K562 (cell line): ENCODE measurements around the gene SV2C. TPM values are rescaled to one million over a fixed set of nuclear protein-coding genes. Genes with fewer than 3 reads are reported as not detected.
A peak's percentile ranks its signal among the peaks of the same experiment; 100 is the strongest.

ENCODE experiments used
- ATAC-seq: fragments of 200-7000 bp; cut with Tn5 transposase; 3 replicates; pipeline ENCODE4 v1.9.1; 2020; ENCODE audit warnings: moderate library complexity
- BruUV-seq: library from RNA; stranded (reverse); fragments of 400-500 nt; replicated peaks from 2 replicates; lab custom pipeline; 2021; lab: Mats Ljungman, UMichigan
- CTCF ChIA-PET: fragments of 300-600 bp; formaldehyde crosslinking; extraction: SDS; loops from one replicate; lab custom pipeline; 2021; ENCODE audit warnings: low intra/inter-chr PET ratio; lab: Yijun Ruan, JAX
- POLR2A ChIA-PET: fragments of 300-600, 350-650 bp; sonication (Branson Sonifier 250); formaldehyde crosslinking; extraction: SDS; loops from one replicate; lab custom pipeline; 2021; ENCODE audit warnings: antibody characterized with exemption, inconsistent platforms; lab: Yijun Ruan, JAX
- DNase-seq, 4 experiments: peaks; one replicate each; pipeline versions ENCODE4 v3.0.0 to v3.0.0-alpha.2; 2011 to 2018; ENCODE audit warnings: low spot score in 3 of 4, mixed read lengths in 3 of 4; ENCODE audit errors: extremely low read depth in 1 of 4
- FAIRE-seq: peaks from 2 replicates; lab custom pipeline; 2011; peaks lifted over from hg19 to GRCh38; lab: Jason Lieb, UNC
- H2AFZ ChIP-seq: 2 replicates; pipeline ENCODE4 v1.6.0; 2011; ENCODE audit warnings: low read depth, low read length, control low read depth, inconsistent platforms
- H3K27ac ChIP-seq: fragments of 200-600 bp; 3 replicates; pipeline ENCODE4 v1.8.0; 2011; ENCODE audit warnings: low read depth, mild to moderate bottlenecking, control low read depth, inconsistent platforms, low read length, moderate library complexity, mixed read lengths; ENCODE audit errors: extremely low read depth
- H3K27me3 ChIP-seq, 2 experiments: fragments of 300-600 bp in 1 of 2; 2 replicates in 1 of 2; 3 replicates in 1 of 2; pipeline versions ENCODE4 v1.6.0 to v1.8.0; 2011; ENCODE audit warnings: inconsistent platforms in 2 of 2, low read length in 2 of 2, mild to moderate bottlenecking in 1 of 2, mixed read lengths in 1 of 2, moderate library complexity in 1 of 2; ENCODE audit not compliant: control insufficient read depth in 2 of 2, insufficient read depth in 2 of 2
- H3K36me3 ChIP-seq: fragments of 300-600 bp; 3 replicates; pipeline ENCODE4 v1.8.0; 2011; ENCODE audit warnings: mild to moderate bottlenecking, low read length, inconsistent platforms; ENCODE audit not compliant: control insufficient read depth, insufficient read depth
- H3K4me1 ChIP-seq, 2 experiments: fragments of 200-600 bp in 1 of 2; replicated peaks in 1 of 2; 2 replicates in 1 of 2; 3 replicates in 1 of 2; pipeline versions ENCODE4 v1.5.1 to v1.8.0; 2011; ENCODE audit warnings: inconsistent platforms in 2 of 2, low read length in 2 of 2, mild to moderate bottlenecking in 1 of 2, mixed read lengths in 1 of 2, moderate library complexity in 1 of 2; ENCODE audit not compliant: control insufficient read depth in 2 of 2, insufficient read depth in 2 of 2
- H3K4me2 ChIP-seq: 2 replicates; pipeline ENCODE4 v1.6.1; 2011; ENCODE audit warnings: low read length, control low read depth, inconsistent platforms, mixed read lengths; ENCODE audit not compliant: insufficient read depth
- H3K4me3 ChIP-seq: fragments of 200-600 bp; sonication (generic), shearing (Covaris generic); 2 replicates; pipeline ENCODE4 v1.5.1; 2016; ENCODE audit warnings: control low read depth, inconsistent platforms
- H3K79me2 ChIP-seq: fragments of 200-600 bp; 3 replicates; pipeline ENCODE4 v1.8.0; 2011; ENCODE audit warnings: low read length, inconsistent platforms; ENCODE audit not compliant: control insufficient read depth, insufficient read depth
- H3K9ac ChIP-seq, 2 experiments: 2 replicates each; pipeline versions ENCODE4 v1.6.0 to v1.6.1; 2011; ENCODE audit warnings: low read depth in 2 of 2, low read length in 2 of 2, control low read depth in 1 of 2, inconsistent platforms in 1 of 2, mild to moderate bottlenecking in 1 of 2, mixed read lengths in 1 of 2; ENCODE audit not compliant: insufficient read depth in 1 of 2
- H3K9me1 ChIP-seq: one replicate; pipeline ENCODE4 v1.6.0; 2011; ENCODE audit warnings: inconsistent platforms, mild to moderate bottlenecking, low read length, moderate library complexity; ENCODE audit not compliant: control insufficient read depth, insufficient read depth
- H3K9me3 ChIP-seq: replicated peaks from 2 replicates; pipeline ENCODE4 v1.5.1; 2011; ENCODE audit warnings: low read depth, low read length, inconsistent platforms; ENCODE audit not compliant: control insufficient read depth, insufficient read depth
- H4K20me1 ChIP-seq: replicated peaks from 2 replicates; pipeline ENCODE4 v1.6.1; 2011; ENCODE audit warnings: low read length, inconsistent platforms, mixed read lengths; ENCODE audit not compliant: control insufficient read depth, insufficient read depth
- C11orf30 ChIP-seq: fragments of 450-650 bp; IDR thresholded peaks from 2 replicates; pipeline ENCODE4 v1.6.1; 2016; ENCODE audit warnings: low read depth, mild to moderate bottlenecking
- ELK3 ChIP-seq: fragments of 450-650 bp; formaldehyde crosslinking; IDR thresholded peaks from 2 replicates; pipeline ENCODE4 v1.4.0; 2020; ENCODE audit warnings: mild to moderate bottlenecking
- GATAD2A ChIP-seq: fragments of 450-650 bp; IDR thresholded peaks from 2 replicates; pipeline ENCODE4 v1.6.1; 2017
- JUN ChIP-seq, 2 experiments: sonication (generic) in 1 of 2; formaldehyde crosslinking in 1 of 2; IDR thresholded peaks; 2 replicates each; pipeline versions ENCODE4 v1.6.1 to v1.8.0; 2012 to 2022; ENCODE audit warnings: borderline replicate concordance in 2 of 2, mild to moderate bottlenecking in 2 of 2, improper control_type of control experiment in 1 of 2, low read depth in 1 of 2, low read length in 1 of 2, missing genetic modification reagents in 1 of 2
- KLF1 ChIP-seq: fragments of 450-650 bp; IDR thresholded peaks from 2 replicates; pipeline ENCODE4 v1.6.1; 2016; ENCODE audit warnings: missing genetic modification characterization, missing compliant biosample characterization
- NFYB ChIP-seq: IDR thresholded peaks from 2 replicates; pipeline ENCODE4 v1.6.1; 2011; ENCODE audit warnings: mild to moderate bottlenecking, moderate library complexity; ENCODE audit not compliant: insufficient read length; ENCODE audit errors: extremely low read depth
- SRSF7 ChIP-seq: fragments of 200-400 bp; formaldehyde crosslinking; optimal IDR thresholded peaks from 2 replicates; pipeline ENCODE3; 2017; ENCODE audit warnings: mild to moderate bottlenecking, low read depth, low read length
- STAT5B ChIP-seq: fragments of 250-450 bp; sonication (Bioruptor Pico); IDR thresholded peaks from 2 replicates; pipeline ENCODE4 v1.8.0; 2021; ENCODE audit warnings: mild to moderate bottlenecking, inconsistent platforms
- TSC22D4 ChIP-seq: fragments of 450-650 bp; IDR thresholded peaks from 2 replicates; pipeline ENCODE4 v1.6.1; 2016; ENCODE audit warnings: missing genetic modification characterization, missing biosample characterization, control low read depth
- ZNF143 ChIP-seq: sonication (generic); formaldehyde crosslinking; IDR thresholded peaks from 2 replicates; pipeline ENCODE4 v1.9.0; 2022; ENCODE audit warnings: mild to moderate bottlenecking, missing genetic modification reagents
- ZNF282 ChIP-seq: sonication (generic); formaldehyde crosslinking; IDR thresholded peaks from 2 replicates; pipeline ENCODE4 v1.8.1; 2023; ENCODE audit warnings: missing genetic modification reagents
- ZNF316 ChIP-seq: fragments of 450-650 bp; IDR thresholded peaks from 2 replicates; pipeline ENCODE4 v1.6.1; 2016
- whole genome bisulfite sequencing: fragments of 100-300 bp; shearing (Covaris generic); methylation state at CpG from one replicate; pipeline ENCODE4 v1.1.6; 2016; ENCODE audit warnings: low coverage, mixed read lengths; ENCODE audit not compliant: insufficient coverage; ENCODE audit errors: missing lambda C conversion rate; 5-methylcytosine and 5-hydroxymethylcytosine counted together
- in situ Hi-C: fragments of 300-500 bp; cut with MboI; formaldehyde crosslinking; loops from 4 replicates; pipeline ENCODE4 v1.15.0; 2018; ENCODE audit warnings: inconsistent platforms, mixed read lengths
- intact Hi-C: fragments of 100-400 bp; cut with micrococcal nuclease; formaldehyde crosslinking; loops from 2 replicates; pipeline ENCODE4 v1.14.2; 2022
- polyA plus RNA-seq, 8 experiments: library from polyadenylated mRNA; depleted of rRNA in 4 of 8; stranded (reverse) in 5 of 8; unstranded in 3 of 8; fragments of >200 nt; fragmentation: Nextera tagmentation in 2 of 8; fragmentation: Illumina TruSeq in 1 of 8; extraction: Ambion mirVana in 2 of 8; extraction: Trizol in 1 of 8; gene quantifications; 2 replicates each; pipeline versions ENCODE4 v1.2.1 to v1.2.3, GENCODE V29; 2011 to 2014; ENCODE audit warnings: inconsistent platforms in 1 of 8, missing spikeins in 1 of 8
- total RNA-seq, 7 experiments: library from RNA; depleted of rRNA in 6 of 7; stranded (reverse); fragments of >200 nt in 6 of 7; fragmentation: Illumina TruSeq in 2 of 7; extraction: Trizol in 2 of 7; gene quantifications; 2 replicates each; pipeline versions ENCODE4 v1.2.1 to v1.2.3, GENCODE V29; 2011 to 2021; ENCODE audit warnings: low replicate concordance in 1 of 7
- TF ChIP-seq, protein P1 (sequence below): fragments of 250-450 bp; sonication (Bioruptor Pico); IDR thresholded peaks from 2 replicates; pipeline ENCODE4 v1.8.0; 2021; ENCODE audit warnings: mild to moderate bottlenecking, moderate library complexity

SV2C gene
- total and polyA plus RNA-seq, 9 of the 15 experiments (the other 6 are each of a cell fraction or from before 2014, with no cell fraction given), result 0.05 TPM; not detected in 8

DNA sequence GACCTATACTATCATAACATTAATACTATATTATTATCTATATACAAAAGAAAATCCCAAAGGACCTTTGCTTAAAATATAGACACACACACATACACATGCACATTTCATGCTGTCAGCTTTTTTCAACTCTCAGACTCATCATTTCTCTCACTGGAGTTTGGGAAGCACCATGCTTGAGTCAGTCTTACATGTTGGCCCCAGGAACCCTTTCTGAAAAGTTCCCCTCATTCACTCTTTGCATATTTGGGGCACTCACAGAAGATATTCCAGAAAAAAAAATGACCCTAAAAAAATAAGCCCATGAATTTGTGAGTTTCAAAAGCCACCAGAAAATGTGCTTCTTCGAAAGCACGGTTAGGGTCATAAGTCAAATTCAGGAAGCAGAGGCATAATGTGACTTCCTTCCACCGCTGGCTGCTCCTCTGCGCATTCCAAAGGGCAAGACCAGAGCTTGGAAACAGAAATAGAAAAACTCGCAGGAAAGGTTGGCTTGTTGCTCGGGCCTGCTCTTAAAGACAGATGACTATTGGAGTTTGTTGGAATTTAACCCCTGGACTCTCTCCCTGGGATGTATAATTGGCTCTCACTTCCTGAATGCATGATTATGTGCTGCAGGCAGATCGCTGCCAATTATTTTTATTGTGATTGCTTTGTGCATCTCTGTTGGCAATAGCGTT is 190.2 kb downstream of the SV2C start:
- Histone ChIP-seq H4K20me1 (no peaks in the 10 kb centered on the region), H2AFZ (no peak overlapping the region), H3K4me3 (no peak overlapping the region), H3K79me2 (no peaks in the 10 kb centered on the region), H3K4me1 (no peaks in the 10 kb centered on the region), H3K9me3 (no peaks in the 10 kb centered on the region), H3K9ac (no peak overlapping the region), H3K27me3 (peaks cover 16 to 21% of the 10 kb centered on the region in 2 experiments), H3K27ac (no peak overlapping the region), H3K4me2 (no peak overlapping the region), H3K9me1 (no peaks in the 10 kb centered on the region), H3K36me3 (no peaks in the 10 kb centered on the region)
- BruUV-seq, result no TSS peak
- DNase-seq (no peak), ATAC-seq (no peak), FAIRE-seq (no peak)
- intact Hi-C loops (no loop called here), in situ Hi-C loops (no loop called here)
- ChIA-PET POLR2A (interaction anchor here (0.6 kb wide), 1 partner anchor 853 kb away, joined by 4 read pairs; no protein-coding TSS in a partner anchor), CTCF (interaction anchor here (0.6 kb wide), 1 partner anchor 51 kb away, joined by 3 read pairs; no protein-coding TSS in a partner anchor)
- 19% methylated on average over 8 of the region's 8 CpGs for WGBS
- TF ChIP-seq JUN (IDR thresholded peaks at IDR 0.05; ENCODE audit: borderline replicate concordance, low read depth, low read length) (no peak), JUN (CRISPR knock-in tag; IDR thresholded peaks at IDR 0.05; ENCODE audit: borderline replicate concordance) (no peak), ZNF316 (peak; percentile 13; the same call in 1 of the 2 replicates), NFYB (no peak)

- in situ Hi-C loops, result no loop called here
- ChIA-PET CTCF (no interaction called here), POLR2A (no interaction called here)
- no peaks in the 10 kb centered on the region for H4K20me1 ChIP-seq
- intact Hi-C loops, result no loop called here
- H3K79me2 ChIP-seq, result no peaks in the 10 kb centered on the region
- no peaks in the 10 kb centered on the region for H3K9me3 ChIP-seq
- H3K9me1 ChIP-seq, result no peaks in the 10 kb centered on the region
- peaks cover 13 to 21% of the 10 kb centered on the region in 2 experiments for H3K27me3 ChIP-seq
- no peak for DNase-seq
- H3K4me1 ChIP-seq, result no peaks in the 10 kb centered on the region
- no peak for ATAC-seq
- no peak overlapping the region for H3K9ac ChIP-seq
- no peak overlapping the region for H3K4me3 ChIP-seq
- H3K27ac ChIP-seq, result no peak overlapping the region
- no peaks in the 10 kb centered on the region for H3K36me3 ChIP-seq
- no peak overlapping the region for H2AFZ ChIP-seq
- H3K4me2 ChIP-seq, result no peak overlapping the region
- BruUV-seq, result no TSS peak
- FAIRE-seq, result no peak
- no peak for TF ChIP-seq ELK3 (CRISPR knock-in tag)
- TF ChIP-seq SRSF7, result no peak
- no peak for TF ChIP-seq C11orf30
- TF ChIP-seq TSC22D4 (tag), result no peak
- TF ChIP-seq KLF1 (tag), result no peak
- TF ChIP-seq, protein P1, sequence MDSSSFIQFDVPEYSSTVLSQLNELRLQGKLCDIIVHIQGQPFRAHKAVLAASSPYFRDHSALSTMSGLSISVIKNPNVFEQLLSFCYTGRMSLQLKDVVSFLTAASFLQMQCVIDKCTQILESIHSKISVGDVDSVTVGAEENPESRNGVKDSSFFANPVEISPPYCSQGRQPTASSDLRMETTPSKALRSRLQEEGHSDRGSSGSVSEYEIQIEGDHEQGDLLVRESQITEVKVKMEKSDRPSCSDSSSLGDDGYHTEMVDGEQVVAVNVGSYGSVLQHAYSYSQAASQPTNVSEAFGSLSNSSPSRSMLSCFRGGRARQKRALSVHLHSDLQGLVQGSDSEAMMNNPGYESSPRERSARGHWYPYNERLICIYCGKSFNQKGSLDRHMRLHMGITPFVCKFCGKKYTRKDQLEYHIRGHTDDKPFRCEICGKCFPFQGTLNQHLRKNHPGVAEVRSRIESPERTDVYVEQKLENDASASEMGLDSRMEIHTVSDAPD (CRISPR knock-in tag), result no peak
- no peak for TF ChIP-seq STAT5B (CRISPR knock-in tag)
- no peak for TF ChIP-seq ZNF282
- TF ChIP-seq GATAD2A, result no peak
- no peak for TF ChIP-seq ZNF143 (CRISPR knock-in tag)
Observed at GRCh38 chr5:76274571-76274970, 191.4 kb downstream of the SV2C start.
